Measurements from ENCODE around the gene PTPN5. TPM values are rescaled to one million over a fixed set of nuclear protein-coding genes. Genes with fewer than 3 reads are reported as not detected.

The PTPN5 gene
- total RNA-seq, 2 experiments from 2014 or later: not detected

GRCh38 chr11:18776324-18776723 is 15.3 kb downstream of the PTPN5 start:
- ChIA-PET CTCF (ENCODE audit: unreplicated experiment) (no interaction called here), POLR2A (no interaction called here)
- no peak overlapping the region for H3K27ac ChIP-seq (ENCODE audit: low read depth, low read length, poor library complexity, severe bottlenecking)
- no TSS peak for BruUV-seq (replicated peaks)
- no peak overlapping the region for H2AFZ ChIP-seq (ENCODE audit: low read length)
- DNase-seq (ENCODE audit: low spot score): no peak
- H4K20me1 ChIP-seq (ENCODE audit: insufficient read depth, low read length): no peaks in the 10 kb centered on the region
- no peaks in the 10 kb centered on the region for H3K4me1 ChIP-seq (ENCODE audit: insufficient read depth, low read length, poor library complexity, severe bottlenecking)
- intact Hi-C loops (cut with micrococcal nuclease; ENCODE audit: unreplicated experiment): no loop called here
- no peaks in the 10 kb centered on the region for H3K9me2 ChIP-seq (ENCODE audit: insufficient read depth, low read length)
- no peaks in the 10 kb centered on the region for H3K36me3 ChIP-seq (ENCODE audit: insufficient read depth, low read length)
- H3K4me3 ChIP-seq (ENCODE audit: low read depth, low read length, poor library complexity, severe bottlenecking): no peak overlapping the region
- no peak overlapping the region for H3K4me2 ChIP-seq (ENCODE audit: low read length)
- no peaks in the 10 kb centered on the region for H3K79me2 ChIP-seq (ENCODE audit: insufficient read depth, low read depth, low read length)
- H3K9me3 ChIP-seq (ENCODE audit: low read length): no peaks in the 10 kb centered on the region
- TF ChIP-seq, protein P1, sequence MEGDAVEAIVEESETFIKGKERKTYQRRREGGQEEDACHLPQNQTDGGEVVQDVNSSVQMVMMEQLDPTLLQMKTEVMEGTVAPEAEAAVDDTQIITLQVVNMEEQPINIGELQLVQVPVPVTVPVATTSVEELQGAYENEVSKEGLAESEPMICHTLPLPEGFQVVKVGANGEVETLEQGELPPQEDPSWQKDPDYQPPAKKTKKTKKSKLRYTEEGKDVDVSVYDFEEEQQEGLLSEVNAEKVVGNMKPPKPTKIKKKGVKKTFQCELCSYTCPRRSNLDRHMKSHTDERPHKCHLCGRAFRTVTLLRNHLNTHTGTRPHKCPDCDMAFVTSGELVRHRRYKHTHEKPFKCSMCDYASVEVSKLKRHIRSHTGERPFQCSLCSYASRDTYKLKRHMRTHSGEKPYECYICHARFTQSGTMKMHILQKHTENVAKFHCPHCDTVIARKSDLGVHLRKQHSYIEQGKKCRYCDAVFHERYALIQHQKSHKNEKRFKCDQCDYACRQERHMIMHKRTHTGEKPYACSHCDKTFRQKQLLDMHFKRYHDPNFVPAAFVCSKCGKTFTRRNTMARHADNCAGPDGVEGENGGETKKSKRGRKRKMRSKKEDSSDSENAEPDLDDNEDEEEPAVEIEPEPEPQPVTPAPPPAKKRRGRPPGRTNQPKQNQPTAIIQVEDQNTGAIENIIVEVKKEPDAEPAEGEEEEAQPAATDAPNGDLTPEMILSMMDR (conservative IDR thresholded peaks at IDR 0.05; ENCODE audit: low read length): no peak
- TF ChIP-seq EZH2phosphoT487 (IDR thresholded peaks at IDR 0.05; ENCODE audit: borderline replicate concordance, low read depth, low read length): no peak

GRCh38 chr11:18775492-18776292 is 15.9 kb downstream of the PTPN5 start:
- H3K36me3 ChIP-seq (ENCODE audit: insufficient read depth, low read length): no peaks in the 10 kb centered on the region
- no peaks in the 10 kb centered on the region for H3K9me2 ChIP-seq (ENCODE audit: insufficient read depth, low read length)
- ChIA-PET CTCF (ENCODE audit: unreplicated experiment) (no interaction called here), POLR2A (no interaction called here)
- no peak overlapping the region for H3K27ac ChIP-seq (ENCODE audit: low read depth, low read length, poor library complexity, severe bottlenecking)
- no TSS peak for BruUV-seq (replicated peaks)
- no peaks in the 10 kb centered on the region for H3K79me2 ChIP-seq (ENCODE audit: insufficient read depth, low read depth, low read length)
- no peak overlapping the region for H2AFZ ChIP-seq (ENCODE audit: low read length)
- H3K4me3 ChIP-seq (ENCODE audit: low read depth, low read length, poor library complexity, severe bottlenecking): no peak overlapping the region
- H3K9me3 ChIP-seq (ENCODE audit: low read length): no peaks in the 10 kb centered on the region
- H4K20me1 ChIP-seq (ENCODE audit: insufficient read depth, low read length): no peaks in the 10 kb centered on the region
- intact Hi-C loops (cut with micrococcal nuclease; ENCODE audit: unreplicated experiment): loop anchor here (1.0 kb wide), 1 partner anchor 27 kb away; no protein-coding TSS in a partner anchor
- TF ChIP-seq, protein P1 (conservative IDR thresholded peaks at IDR 0.05; ENCODE audit: low read length): peak; percentile 88
- TF ChIP-seq EZH2phosphoT487 (IDR thresholded peaks at IDR 0.05; ENCODE audit: borderline replicate concordance, low read depth, low read length): no peak
- no peaks in the 10 kb centered on the region for H3K4me1 ChIP-seq (ENCODE audit: insufficient read depth, low read length, poor library complexity, severe bottlenecking)
- peak; percentile 57 for DNase-seq (ENCODE audit: low spot score)
- H3K4me2 ChIP-seq (ENCODE audit: low read length): no peak overlapping the region

- no TSS peak for BruUV-seq (replicated peaks)
- intact Hi-C loops (cut with micrococcal nuclease; ENCODE audit: unreplicated experiment): loop anchor here (1.0 kb wide), 1 partner anchor 28 kb away; no protein-coding TSS in a partner anchor
Observed at GRCh38 chr11:18774801-18775200, 16.8 kb downstream of the PTPN5 start.

More at GRCh38 chr11:18774801-18775200, 16.8 kb downstream of the PTPN5 start:
- Histone ChIP-seq H4K20me1 (ENCODE audit: insufficient read depth, low read length) (no peaks in the 10 kb centered on the region), H3K4me2 (ENCODE audit: low read length) (no peak overlapping the region), H3K4me1 (ENCODE audit: insufficient read depth, low read length, poor library complexity, severe bottlenecking) (peaks cover 4% of the 10 kb centered on the region), H3K9me3 (ENCODE audit: low read length) (no peaks in the 10 kb centered on the region), H3K36me3 (ENCODE audit: insufficient read depth, low read length) (no peaks in the 10 kb centered on the region), H3K9me2 (ENCODE audit: insufficient read depth, low read length) (no peaks in the 10 kb centered on the region), H3K79me2 (ENCODE audit: insufficient read depth, low read depth, low read length) (no peaks in the 10 kb centered on the region), H3K27ac (ENCODE audit: low read depth, low read length, poor library complexity, severe bottlenecking) (no peak overlapping the region), H2AFZ (ENCODE audit: low read length) (no peak overlapping the region), H3K4me3 (ENCODE audit: low read depth, low read length, poor library complexity, severe bottlenecking) (no peak overlapping the region)
- ChIA-PET POLR2A (no interaction called here), CTCF (ENCODE audit: unreplicated experiment) (interaction anchor here (0.6 to 2.1 kb wide), 2 partner anchors 53 to 1137 kb away, joined by 3 to 6 read pairs; no protein-coding TSS in a partner anchor)
- TF ChIP-seq, protein P1 (conservative IDR thresholded peaks at IDR 0.05; ENCODE audit: low read length): no peak
- no peak for TF ChIP-seq EZH2phosphoT487 (IDR thresholded peaks at IDR 0.05; ENCODE audit: borderline replicate concordance, low read depth, low read length)
- DNase-seq (ENCODE audit: low spot score): no peak
